ENCODE results near the gene SKOR2. TPM values are rescaled to one million over a fixed set of nuclear protein-coding genes. Genes with fewer than 3 reads are reported as not detected.

SKOR2 gene
- total and polyA plus RNA-seq, 9 of the 15 experiments (the other 6 are each of a cell fraction or from before 2014, with no cell fraction given), result not detected

DNA sequence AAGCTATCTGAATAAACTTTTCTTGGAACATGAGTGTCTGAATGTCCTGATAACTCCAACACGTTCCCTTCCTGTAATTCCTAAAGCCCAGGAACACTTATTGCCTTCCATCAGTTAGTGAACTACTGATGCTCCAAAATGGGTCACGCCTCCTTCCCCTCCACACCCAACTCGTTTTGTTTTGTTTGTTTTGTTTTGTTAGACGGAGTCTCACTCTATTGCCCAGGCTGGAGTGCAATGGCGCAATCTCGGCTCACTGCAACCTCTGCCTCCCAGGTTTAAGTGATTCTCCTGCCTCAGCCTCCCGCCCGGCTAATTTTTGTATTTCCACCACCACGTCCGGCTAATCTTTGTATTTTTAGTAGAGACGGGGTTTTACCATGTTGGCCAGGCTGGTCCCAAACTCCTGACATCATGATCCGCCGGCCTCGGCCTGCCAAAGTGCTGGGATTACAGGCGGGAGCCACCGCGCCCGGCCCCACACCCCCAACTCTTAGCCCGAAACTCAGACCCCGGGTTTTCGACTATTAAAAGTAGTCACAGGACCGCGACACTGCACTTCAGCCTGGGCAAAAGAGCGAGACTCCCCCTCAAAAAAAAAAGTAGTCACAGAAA is 76.1 kb downstream of the SKOR2 start (continued):
- TF ChIP-seq CEBPG (CRISPR knock-in tag; IDR thresholded peaks at IDR 0.05) (no peak), CEBPG (tag; conservative IDR thresholded peaks at IDR 0.05 in 1 of 2, IDR thresholded peaks at IDR 0.05 in 1 of 2) (peak in 1 of 2 experiments; percentile 71; a peak in 2 of 4 replicates), ZNF717 (CRISPR knock-in tag; IDR thresholded peaks at IDR 0.05) (no peak), KDM1A (IDR thresholded peaks at IDR 0.05) (peak in 1 of 2 experiments; percentile 67; a peak in 1 of 4 replicates), NFE2L1 (tag; IDR thresholded peaks at IDR 0.05; ENCODE audit: borderline replicate concordance, low read depth) (no peak), RFX1 (IDR thresholded peaks at IDR 0.05) (no peak), CREB3L1 (IDR thresholded peaks at IDR 0.05; ENCODE audit: borderline replicate concordance, low read depth) (no peak), CHD2 (IDR thresholded peaks at IDR 0.05; ENCODE audit: low read depth, low read length) (no peak), PML (IDR thresholded peaks at IDR 0.05; ENCODE audit: low read length) (no peak), POLR3G (IDR thresholded peaks at IDR 0.05; ENCODE audit: extremely low read depth, insufficient read length, insufficient replicate concordance) (no peak), SUPT5H (IDR thresholded peaks at IDR 0.05) (no peak), NFXL1 (CRISPR knock-in tag; IDR thresholded peaks at IDR 0.05) (no peak), CEBPB (tag; IDR thresholded peaks at IDR 0.05) (peak; percentile 84), ZNF347 (CRISPR knock-in tag; IDR thresholded peaks at IDR 0.05; ENCODE audit: low read depth) (no peak), ZC3H8 (IDR thresholded peaks at IDR 0.05) (no peak), RBM15 (IDR thresholded peaks at IDR 0.05; ENCODE audit: insufficient read depth, low read length) (no peak), ZNF121 (CRISPR knock-in tag; conservative IDR thresholded peaks at IDR 0.05) (peak; percentile 76)
- TF ChIP-seq, protein P1, sequence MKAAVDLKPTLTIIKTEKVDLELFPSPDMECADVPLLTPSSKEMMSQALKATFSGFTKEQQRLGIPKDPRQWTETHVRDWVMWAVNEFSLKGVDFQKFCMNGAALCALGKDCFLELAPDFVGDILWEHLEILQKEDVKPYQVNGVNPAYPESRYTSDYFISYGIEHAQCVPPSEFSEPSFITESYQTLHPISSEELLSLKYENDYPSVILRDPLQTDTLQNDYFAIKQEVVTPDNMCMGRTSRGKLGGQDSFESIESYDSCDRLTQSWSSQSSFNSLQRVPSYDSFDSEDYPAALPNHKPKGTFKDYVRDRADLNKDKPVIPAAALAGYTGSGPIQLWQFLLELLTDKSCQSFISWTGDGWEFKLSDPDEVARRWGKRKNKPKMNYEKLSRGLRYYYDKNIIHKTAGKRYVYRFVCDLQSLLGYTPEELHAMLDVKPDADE (conservative IDR thresholded peaks at IDR 0.05; ENCODE audit: control insufficient read depth, low read depth, low read length), result no peak
- TF ChIP-seq, protein P2, sequence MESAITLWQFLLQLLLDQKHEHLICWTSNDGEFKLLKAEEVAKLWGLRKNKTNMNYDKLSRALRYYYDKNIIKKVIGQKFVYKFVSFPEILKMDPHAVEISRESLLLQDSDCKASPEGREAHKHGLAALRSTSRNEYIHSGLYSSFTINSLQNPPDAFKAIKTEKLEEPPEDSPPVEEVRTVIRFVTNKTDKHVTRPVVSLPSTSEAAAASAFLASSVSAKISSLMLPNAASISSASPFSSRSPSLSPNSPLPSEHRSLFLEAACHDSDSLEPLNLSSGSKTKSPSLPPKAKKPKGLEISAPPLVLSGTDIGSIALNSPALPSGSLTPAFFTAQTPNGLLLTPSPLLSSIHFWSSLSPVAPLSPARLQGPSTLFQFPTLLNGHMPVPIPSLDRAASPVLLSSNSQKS (CRISPR knock-in tag; IDR thresholded peaks at IDR 0.05), result no peak
- TF ChIP-seq, protein P3, sequence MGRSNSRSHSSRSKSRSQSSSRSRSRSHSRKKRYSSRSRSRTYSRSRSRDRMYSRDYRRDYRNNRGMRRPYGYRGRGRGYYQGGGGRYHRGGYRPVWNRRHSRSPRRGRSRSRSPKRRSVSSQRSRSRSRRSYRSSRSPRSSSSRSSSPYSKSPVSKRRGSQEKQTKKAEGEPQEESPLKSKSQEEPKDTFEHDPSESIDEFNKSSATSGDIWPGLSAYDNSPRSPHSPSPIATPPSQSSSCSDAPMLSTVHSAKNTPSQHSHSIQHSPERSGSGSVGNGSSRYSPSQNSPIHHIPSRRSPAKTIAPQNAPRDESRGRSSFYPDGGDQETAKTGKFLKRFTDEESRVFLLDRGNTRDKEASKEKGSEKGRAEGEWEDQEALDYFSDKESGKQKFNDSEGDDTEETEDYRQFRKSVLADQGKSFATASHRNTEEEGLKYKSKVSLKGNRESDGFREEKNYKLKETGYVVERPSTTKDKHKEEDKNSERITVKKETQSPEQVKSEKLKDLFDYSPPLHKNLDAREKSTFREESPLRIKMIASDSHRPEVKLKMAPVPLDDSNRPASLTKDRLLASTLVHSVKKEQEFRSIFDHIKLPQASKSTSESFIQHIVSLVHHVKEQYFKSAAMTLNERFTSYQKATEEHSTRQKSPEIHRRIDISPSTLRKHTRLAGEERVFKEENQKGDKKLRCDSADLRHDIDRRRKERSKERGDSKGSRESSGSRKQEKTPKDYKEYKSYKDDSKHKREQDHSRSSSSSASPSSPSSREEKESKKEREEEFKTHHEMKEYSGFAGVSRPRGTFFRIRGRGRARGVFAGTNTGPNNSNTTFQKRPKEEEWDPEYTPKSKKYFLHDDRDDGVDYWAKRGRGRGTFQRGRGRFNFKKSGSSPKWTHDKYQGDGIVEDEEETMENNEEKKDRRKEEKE (IDR thresholded peaks at IDR 0.05; ENCODE audit: borderline replicate concordance in 1 of 2, control insufficient read depth in 1 of 2, low read depth in 2 of 2, low read length in 1 of 2), result no peak
